HK-2 (cell line): ENCODE data around the gene ESR1.

Source experiments
- DNase-seq: peaks from one replicate; pipeline ENCODE4 v3.0.0-alpha.2; 2018; ENCODE audit not compliant: unreplicated experiment

Gene ESR1

DNA sequence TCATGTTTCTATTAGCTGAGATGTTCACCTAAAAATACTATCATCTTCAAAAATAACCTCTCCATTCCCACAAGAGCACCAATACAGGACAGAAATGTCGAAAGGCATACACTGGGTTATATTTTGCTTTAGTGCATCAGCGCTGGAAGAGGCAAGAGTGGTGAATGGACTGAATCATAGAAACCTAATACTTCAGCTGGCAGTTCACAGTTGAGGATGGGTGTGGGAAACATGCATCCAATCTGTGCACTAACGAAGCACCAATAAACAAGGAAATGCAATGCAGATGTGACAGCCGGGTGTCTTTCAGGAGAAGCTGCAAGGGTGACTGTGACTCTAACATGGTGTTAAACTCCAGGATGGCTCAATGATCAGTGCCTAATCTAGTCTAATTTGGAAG lies 365.8 kb downstream of the ESR1 start:
- DNase-seq, result no peak

GRCh38 chr6:152173957-152174356 lies 366.5 kb downstream of the ESR1 start:
- DNase-seq, result no peak

- no peak for DNase-seq
Observed at GRCh38 chr6:152176268-152176667, 368.8 kb downstream of the ESR1 start.
